CD4-positive, alpha-beta T cell treated with Interleukin-10 for 1 hour (primary cell): ENCODE measurements around the gene DLG2.
"Not testable (repeated sequence)": the region's sequence is repeated elsewhere in the genome, so short reads cannot be mapped to it uniquely, and the experiment has no call there.

Source experiments
- DNase-seq: peaks from one replicate; pipeline ENCODE4 v3.0.0-alpha.2; 2020

The DLG2 gene

DNA sequence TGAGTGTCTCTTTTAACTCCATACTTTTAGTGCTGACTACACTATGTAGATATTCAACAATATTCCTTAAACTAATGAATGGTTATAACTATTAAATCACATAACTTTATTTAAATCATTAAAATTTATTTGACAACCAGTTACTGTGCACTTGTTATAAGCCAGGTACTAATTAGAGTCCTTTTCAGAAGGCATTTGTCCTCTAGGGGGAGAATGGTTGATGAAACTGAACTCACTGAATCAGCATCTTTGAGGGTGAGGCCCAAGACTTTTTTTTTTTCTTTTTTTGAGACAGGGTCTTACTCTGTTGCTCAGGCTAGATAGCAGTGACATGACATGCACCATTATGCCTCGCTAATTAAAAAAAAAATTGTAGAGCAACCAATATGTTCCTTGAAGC, 1825.3 kb downstream of the DLG2 start:
- no peak for DNase-seq

- DNase-seq = no peak
These were observed 1833.8 kb downstream of the DLG2 start for GRCh38 chr11:83793310-83793709.

GRCh38 chr11:83791557-83791956, 1835.6 kb downstream of the DLG2 start:
- no peak for DNase-seq

- DNase-seq = no peak
These were observed 1841.2 kb downstream of the DLG2 start for GRCh38 chr11:83785942-83786341.

DNA sequence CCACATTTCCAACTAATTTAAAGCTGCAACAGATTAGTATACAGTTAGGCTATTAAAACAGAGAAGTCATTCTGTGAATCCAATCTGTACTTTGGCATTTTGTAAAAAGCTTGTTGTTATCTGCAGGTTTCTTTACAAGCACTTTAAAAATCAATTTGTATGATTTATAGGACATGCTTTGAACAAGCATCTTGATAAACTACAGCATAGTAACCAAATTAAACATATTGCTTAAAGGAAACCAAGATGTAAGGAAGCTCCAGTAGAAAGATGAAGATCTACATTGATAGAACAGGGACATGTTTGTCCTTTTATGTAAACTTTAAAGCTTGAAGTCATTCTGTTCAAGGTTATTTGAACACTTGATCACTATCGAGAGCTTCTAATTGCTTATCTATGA, 1842.7 kb downstream of the DLG2 start:
- no peak for DNase-seq

DNA sequence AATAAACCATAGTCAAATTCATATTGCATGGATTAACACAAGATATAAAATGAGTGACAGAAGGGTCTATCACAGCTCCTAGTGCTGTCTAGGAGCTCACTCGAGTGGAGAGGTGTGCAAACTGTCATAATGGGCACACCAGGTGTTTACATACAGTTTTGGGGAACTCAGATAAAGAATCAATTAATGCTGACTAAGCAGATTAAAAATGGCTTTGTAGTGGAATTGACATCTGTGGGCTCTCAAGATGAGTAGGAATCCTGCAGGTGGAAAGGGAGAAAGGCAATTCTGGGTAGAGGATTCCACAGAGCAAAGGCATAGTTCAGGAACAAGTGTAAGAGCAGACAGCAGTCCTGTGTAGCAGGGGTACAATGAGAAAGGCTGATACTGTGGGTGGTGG, 1844.8 kb downstream of the DLG2 start:
- DNase-seq = no peak

DNA sequence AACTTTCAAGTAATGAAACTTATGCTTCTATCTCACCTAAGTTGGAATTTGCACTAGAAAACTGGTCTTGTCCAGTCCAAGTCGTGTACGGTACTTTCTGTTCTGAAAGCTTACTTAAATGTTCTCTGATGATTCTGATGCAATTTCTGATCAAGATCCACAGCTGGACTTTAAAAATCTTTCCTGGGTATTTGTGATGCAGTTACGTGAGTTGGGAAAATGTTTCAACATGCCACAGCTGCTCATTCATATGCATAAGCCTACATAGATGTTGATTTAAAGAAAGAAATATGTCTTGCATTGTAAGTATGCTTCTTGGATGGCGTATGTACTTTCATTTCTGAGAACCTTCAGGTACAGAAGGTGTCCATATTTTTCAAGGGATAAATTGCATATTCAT, 1847.3 kb downstream of the DLG2 start:
- no peak for DNase-seq

GRCh38 chr11:83778596-83778995, 1848.5 kb downstream of the DLG2 start:
- DNase-seq = no peak

GRCh38 chr11:83773950-83774880, 1852.9 kb downstream of the DLG2 start:
- DNase-seq = no peak

- DNase-seq = no peak
These were observed 1858.7 kb downstream of the DLG2 start for GRCh38 chr11:83768489-83768888.

- DNase-seq = no peak
These were observed 1860.2 kb downstream of the DLG2 start for GRCh38 chr11:83766932-83767331.

- DNase-seq = no peak
These were observed 1862.5 kb downstream of the DLG2 start for GRCh38 chr11:83764643-83765042.

DNA sequence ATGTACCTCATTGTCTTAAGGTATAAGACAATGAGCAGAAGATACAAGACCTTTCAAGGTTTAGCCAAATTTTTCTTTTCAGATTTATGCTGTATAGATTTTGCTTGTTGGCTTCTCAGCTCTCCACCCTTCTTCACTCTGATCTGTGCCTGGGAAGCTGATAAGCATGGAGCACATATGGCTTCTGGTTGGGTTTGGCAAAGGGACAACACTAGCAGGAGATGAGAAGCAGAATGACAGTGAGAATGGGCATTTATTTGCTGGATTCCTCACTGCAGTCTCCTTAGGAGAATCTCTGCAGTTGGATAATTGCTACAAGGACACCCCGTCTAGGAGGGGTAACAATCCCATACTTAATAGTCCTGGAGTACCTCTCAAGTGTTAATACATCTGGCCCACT, 1866.2 kb downstream of the DLG2 start:
- DNase-seq = no peak

- DNase-seq = no peak
These were observed 1868.0 kb downstream of the DLG2 start for GRCh38 chr11:83759148-83759547.

DNA sequence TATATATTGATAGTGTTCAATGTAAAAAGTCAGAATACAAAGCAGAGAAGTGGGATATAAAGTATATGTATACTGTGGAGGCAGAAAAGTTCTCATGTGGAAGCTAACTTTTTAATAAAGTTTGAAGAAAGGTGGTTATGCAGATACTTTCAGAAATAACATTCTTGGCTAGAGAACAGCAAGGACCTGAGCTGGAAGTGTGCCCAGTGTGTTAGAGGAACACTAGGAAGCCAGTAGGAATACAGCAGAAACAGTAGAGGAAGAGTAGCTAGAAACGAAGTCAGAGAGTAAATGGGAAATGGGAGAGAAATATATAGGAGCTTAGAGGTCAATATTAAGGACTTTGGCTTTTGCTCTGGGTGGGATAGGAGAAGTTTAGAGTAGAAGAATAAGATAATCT, 1876.1 kb downstream of the DLG2 start:
- DNase-seq = no peak

GRCh38 chr11:83746921-83747585, 1880.1 kb downstream of the DLG2 start:
- DNase-seq = no peak

DNA sequence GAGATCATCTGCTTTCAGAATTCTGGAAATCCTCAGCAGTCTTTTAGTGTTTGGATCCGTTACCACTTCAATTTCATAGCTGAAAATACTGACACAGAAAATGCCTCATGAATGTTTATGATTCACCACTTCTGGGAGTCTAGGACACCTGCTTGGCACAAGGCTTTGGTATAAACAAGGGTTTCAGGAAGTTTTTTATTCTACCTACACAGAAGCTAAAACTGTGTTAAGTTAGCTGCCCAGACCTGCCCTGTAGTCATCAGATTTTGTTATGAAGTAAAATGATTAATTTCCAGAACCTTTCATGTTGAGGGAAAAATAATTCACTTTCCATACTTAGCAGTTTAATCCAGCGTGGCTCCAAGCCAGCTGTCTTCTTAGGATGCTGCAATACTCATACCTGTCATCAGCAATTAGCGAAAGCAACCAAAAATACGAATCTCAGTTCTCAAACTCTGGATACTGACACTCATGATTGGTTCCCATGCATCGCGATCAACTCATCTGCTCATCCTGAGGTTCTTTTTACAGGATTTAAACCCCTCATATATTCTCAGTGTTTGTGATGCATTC, 1882.4 kb downstream of the DLG2 start:
- DNase-seq = no peak

DNA sequence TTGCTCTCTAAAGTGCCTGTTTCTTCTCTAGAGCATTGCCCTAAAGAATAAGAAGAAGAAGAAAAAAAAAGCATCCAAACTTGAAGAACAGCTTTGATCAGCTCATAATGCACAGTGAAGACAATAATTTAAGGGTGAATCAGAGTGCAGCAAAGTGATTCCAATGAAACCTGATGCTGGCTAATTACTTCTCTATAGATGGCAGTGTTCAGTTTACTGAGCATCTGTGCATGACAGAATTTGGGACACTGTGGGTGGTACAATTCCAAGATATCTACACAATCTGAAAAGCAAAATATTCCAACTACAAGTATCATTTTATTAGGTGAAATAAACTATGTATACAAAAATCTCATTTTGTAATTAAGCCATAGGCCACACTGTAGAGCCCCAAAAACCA, 1890.5 kb downstream of the DLG2 start:
- no peak for DNase-seq

DNA sequence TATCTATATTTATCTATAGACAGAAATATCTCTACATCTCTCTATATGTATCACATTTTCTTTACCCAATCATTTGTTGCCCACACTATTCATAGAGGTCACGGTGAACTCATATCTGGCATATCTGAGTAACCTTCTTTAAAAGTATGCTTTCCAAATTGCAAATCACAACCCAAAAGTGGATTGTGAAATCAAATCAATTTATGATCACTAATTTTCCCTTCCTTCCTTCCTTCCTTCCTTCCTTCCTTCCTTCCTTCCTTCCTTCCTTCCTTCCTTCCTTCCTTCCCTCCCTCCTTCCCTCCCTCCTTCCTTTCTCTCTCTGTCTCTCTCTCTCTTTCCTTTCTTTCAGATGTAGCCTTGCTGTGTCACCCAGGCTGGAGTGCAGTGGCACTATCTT, 1893.0 kb downstream of the DLG2 start:
- no peak for DNase-seq

DNA sequence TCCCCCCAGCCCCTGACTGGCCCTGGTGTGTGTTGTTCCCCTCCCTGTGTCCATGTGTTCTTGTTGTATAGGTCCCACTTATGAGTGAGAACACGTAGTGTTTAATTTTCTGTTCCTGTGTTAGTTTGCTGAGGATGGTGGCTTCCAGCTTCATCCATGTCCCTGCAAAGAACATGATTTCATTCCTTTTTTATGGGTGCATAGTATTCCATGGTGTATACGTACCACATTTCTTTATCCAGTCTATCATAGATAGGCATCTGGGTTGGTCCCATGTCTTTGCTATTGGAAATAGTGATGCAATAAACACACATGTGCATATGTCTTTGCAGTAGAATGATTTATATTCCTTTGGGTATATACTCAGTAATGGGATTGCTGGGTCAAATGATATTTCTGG, 1895.9 kb downstream of the DLG2 start:
- DNase-seq = not testable (repeated sequence)

GRCh38 chr11:83728281-83728680, 1898.9 kb downstream of the DLG2 start:
- DNase-seq = no peak

DNA sequence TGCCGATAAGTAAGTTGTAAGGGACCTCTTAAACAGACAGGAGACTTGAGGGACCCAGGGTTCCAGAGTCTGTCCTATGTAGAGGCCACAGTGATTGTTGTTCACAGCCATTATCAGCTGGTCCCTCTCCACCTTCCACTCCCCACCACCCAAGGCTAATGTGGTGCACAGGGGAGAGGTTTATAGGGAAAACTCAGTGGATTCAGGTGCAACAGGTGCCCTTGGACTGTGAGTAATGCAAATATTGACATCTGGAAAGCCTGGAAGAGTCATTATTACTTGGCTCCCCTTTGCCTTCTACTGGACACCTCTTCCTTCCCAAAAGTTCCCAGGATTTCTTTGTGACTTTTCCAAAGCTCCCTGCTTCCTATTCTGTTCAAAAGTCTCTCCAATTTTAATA, 1899.9 kb downstream of the DLG2 start:
- DNase-seq = no peak

- no peak for DNase-seq
These were observed 1900.8 kb downstream of the DLG2 start for GRCh38 chr11:83726316-83726715.

DNA sequence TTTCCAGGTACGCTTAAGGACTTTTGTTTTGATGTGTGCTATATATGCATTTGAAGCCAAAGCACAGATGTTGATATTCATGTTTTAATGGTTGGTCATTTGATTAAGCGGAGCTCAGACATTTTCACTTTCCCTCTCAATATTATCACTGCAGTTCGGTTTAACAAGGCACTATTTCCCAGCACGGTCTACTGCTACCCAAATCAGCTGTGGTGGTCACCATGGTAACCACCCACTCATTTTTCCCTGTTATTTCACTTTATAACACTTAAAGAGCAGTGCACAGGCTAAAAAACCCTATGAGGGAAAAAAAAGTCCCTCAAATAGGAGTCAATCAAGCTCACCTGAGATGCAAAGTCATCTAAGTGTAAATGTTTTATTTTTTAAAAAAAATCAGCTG, 1901.4 kb downstream of the DLG2 start:
- no peak for DNase-seq
